Measurements from ENCODE around the gene NR3C2. TPM values are rescaled to one million over a fixed set of nuclear protein-coding genes. Genes with fewer than 3 reads are reported as not detected.

NR3C2 gene
- total and polyA plus RNA-seq, 2 of the 4 experiments (the other 2 are of a cell fraction) = 1.1 to 2.3 TPM

- intact Hi-C loops (cut with micrococcal nuclease) (no loop called here), dilution Hi-C loops (cut with HindIII; ENCODE audit: low sequenced_read_pairs, unreplicated experiment) (no loop called here), in situ Hi-C loops (cut with MboI; ENCODE audit: low sequenced_read_pairs) (no loop called here)
- H3K9ac ChIP-seq (ENCODE audit: low read depth, low read length) = no peak overlapping the region
- H3K23ac ChIP-seq (ENCODE audit: low read depth, low read length) = no peak overlapping the region
- ATAC-seq (ENCODE audit: low read depth) (no peak), DNase-seq (no peak)
- H3K27ac ChIP-seq (ENCODE audit: insufficient read depth, low read length) = no peak overlapping the region
- no TSS peak for BruUV-seq (replicated peaks)
- H3K9me3 ChIP-seq (ENCODE audit: control insufficient read depth, insufficient read depth, low read length) = no peaks in the 10 kb centered on the region
- POLR2A ChIA-PET (ENCODE audit: unreplicated experiment) = no interaction called here
- no peak overlapping the region for H4K5ac ChIP-seq (ENCODE audit: low read depth, low read length)
- H4K91ac ChIP-seq (ENCODE audit: insufficient read depth, low read depth, low read length) = no peak overlapping the region
- H3K4ac ChIP-seq (ENCODE audit: low read depth, low read length) = no peak overlapping the region
- peaks cover 8% of the 10 kb centered on the region for H3K27me3 ChIP-seq (ENCODE audit: control insufficient read depth, insufficient read depth, low read length)
- H3K14ac ChIP-seq (replicated peaks; ENCODE audit: low read depth, low read length) = no peak overlapping the region
- no peaks in the 10 kb centered on the region for H3K4me1 ChIP-seq (ENCODE audit: control insufficient read depth, insufficient read depth, low read length)
- no peak overlapping the region for H2BK15ac ChIP-seq (ENCODE audit: low read depth, low read length)
- H3K9me1 ChIP-seq (ENCODE audit: insufficient read depth, low read length) = no peaks in the 10 kb centered on the region
- no peak overlapping the region for H3K4me2 ChIP-seq (ENCODE audit: low read depth, low read length)
- CTCF ChIA-PET = no interaction called here
- H3K18ac ChIP-seq (ENCODE audit: low read depth, low read length) = no peak overlapping the region
- H3K56ac ChIP-seq (ENCODE audit: extremely low read depth, insufficient read depth, low read length) = no peak overlapping the region
- H2AK5ac ChIP-seq (ENCODE audit: low read depth, low read length) = no peak overlapping the region
- WGBS, 2 experiments (ENCODE audit: extremely low coverage in 2 of 2, insufficient read length in 1 of 2) = no CpG with 5 or more reads among the region's 2 CpGs
- TF ChIP-seq FOS (IDR thresholded peaks at IDR 0.05; ENCODE audit: low read depth, low read length) = no peak
- TF ChIP-seq ELK1 (IDR thresholded peaks at IDR 0.05; ENCODE audit: borderline replicate concordance, low read depth, low read length) = no peak
- H2AFZ ChIP-seq (replicated peaks; ENCODE audit: low read length, poor library complexity) = no peak overlapping the region
- H2AK9ac ChIP-seq (replicated peaks; ENCODE audit: low read depth, low read length, poor library complexity) = no peak overlapping the region
- no peak overlapping the region for H3K4me3 ChIP-seq (ENCODE audit: insufficient read depth, low read depth, low read length)
- H4K8ac ChIP-seq (ENCODE audit: low read depth in 2 of 2, low read length in 2 of 2) = no peak overlapping the region
- H2BK5ac ChIP-seq (ENCODE audit: low read depth, low read length, poor library complexity, severe bottlenecking) = no peak overlapping the region
- no peaks in the 10 kb centered on the region for H3K79me1 ChIP-seq (ENCODE audit: low read depth in 1 of 2, low read length in 2 of 2)
- no peak overlapping the region for H2BK120ac ChIP-seq (ENCODE audit: low read depth, low read length)
- no peaks in the 10 kb centered on the region for H3K36me3 ChIP-seq (ENCODE audit: control insufficient read depth, insufficient read depth, low read length)
- H2BK20ac ChIP-seq (ENCODE audit: low read depth, low read length) = no peak overlapping the region
- no peaks in the 10 kb centered on the region for H4K20me1 ChIP-seq (ENCODE audit: insufficient read depth, low read length)
Observed at GRCh38 chr4:148437439-148437838, 4.8 kb downstream of the NR3C2 start.

Measured in IMR-90 (cell line).